Transverse colon (tissue), 1 donor: ENCODE data around the gene DCK.

ENCODE experiments used
- EP300 ChIP-seq: sonication (generic); formaldehyde crosslinking; IDR thresholded peaks from one replicate; pipeline ENCODE4 v1.6.1; 2017; ENCODE audit warnings: antibody characterized with exemption, low read depth
- POLR2A ChIP-seq: fragments of 450-650 bp; IDR thresholded peaks from one replicate; pipeline ENCODE4 v1.6.1; 2016; ENCODE audit warnings: antibody characterized with exemption, mild to moderate bottlenecking, moderate library complexity

GRCh38 chr4:70992391-70992881 is 1.0 kb upstream of the DCK start:
- no peak for TF ChIP-seq POLR2A
- TF ChIP-seq EP300, result no peak
